ENCODE results near the gene SUSD6. TPM values are rescaled to one million over a fixed set of nuclear protein-coding genes. Genes with fewer than 3 reads are reported as not detected.
A peak's percentile ranks its signal among the peaks of the same experiment; 100 is the strongest.

Gene SUSD6
- total and polyA plus RNA-seq, 4 donors = 16.0 to 75.1 (median 61.0) TPM

DNA sequence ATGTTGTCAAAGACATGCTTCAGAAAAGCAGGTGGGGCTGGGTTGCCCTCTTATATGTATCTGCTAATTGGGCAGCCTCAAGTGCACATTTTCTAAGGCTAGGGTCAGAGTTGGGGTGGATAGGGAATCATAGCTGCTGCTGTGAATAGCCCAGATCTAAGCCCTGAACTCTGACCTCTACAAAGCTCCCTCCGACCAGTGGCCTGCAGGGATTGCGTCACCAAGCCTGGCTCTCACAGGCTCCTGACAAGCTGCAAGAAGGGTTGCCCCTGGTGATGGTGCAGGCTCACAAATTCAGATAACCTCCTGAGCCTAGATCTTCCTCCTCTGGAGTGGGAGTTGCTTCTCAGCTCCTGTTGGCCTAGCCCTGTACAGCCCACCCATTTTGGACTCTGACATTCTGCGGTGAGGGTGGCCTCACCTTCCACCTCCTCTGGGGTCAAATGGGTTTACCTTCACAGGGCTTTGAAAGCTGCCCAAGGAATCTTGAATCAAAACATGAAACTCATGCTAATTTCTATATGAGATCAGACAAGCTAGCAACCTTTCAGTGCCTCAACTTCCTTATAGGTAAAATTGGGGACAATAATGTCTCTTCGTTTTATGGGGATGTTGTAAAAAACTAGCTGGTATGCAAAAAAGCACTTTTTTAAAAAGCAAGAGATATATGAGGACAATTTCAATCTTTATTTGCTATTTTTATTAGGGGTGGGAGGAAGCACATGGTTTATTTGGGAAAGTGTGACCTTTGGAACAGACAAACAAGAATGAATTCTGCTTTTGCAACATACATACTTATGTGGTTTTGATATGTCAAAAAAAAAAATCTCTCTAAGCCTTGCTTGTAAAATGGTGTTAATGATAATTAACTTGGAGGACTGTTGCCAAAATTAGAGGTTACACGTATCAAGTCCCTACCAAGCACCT lies 4.9 kb upstream of the SUSD6 start:
- TF ChIP-seq, protein P1, sequence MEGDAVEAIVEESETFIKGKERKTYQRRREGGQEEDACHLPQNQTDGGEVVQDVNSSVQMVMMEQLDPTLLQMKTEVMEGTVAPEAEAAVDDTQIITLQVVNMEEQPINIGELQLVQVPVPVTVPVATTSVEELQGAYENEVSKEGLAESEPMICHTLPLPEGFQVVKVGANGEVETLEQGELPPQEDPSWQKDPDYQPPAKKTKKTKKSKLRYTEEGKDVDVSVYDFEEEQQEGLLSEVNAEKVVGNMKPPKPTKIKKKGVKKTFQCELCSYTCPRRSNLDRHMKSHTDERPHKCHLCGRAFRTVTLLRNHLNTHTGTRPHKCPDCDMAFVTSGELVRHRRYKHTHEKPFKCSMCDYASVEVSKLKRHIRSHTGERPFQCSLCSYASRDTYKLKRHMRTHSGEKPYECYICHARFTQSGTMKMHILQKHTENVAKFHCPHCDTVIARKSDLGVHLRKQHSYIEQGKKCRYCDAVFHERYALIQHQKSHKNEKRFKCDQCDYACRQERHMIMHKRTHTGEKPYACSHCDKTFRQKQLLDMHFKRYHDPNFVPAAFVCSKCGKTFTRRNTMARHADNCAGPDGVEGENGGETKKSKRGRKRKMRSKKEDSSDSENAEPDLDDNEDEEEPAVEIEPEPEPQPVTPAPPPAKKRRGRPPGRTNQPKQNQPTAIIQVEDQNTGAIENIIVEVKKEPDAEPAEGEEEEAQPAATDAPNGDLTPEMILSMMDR (IDR thresholded peaks at IDR 0.05; ENCODE audit: control extremely low read depth, extremely low read depth) = no peak
- DNase-seq = no peak
- Histone ChIP-seq H3K9me3 (ENCODE audit: control insufficient read depth in 4 of 4, insufficient read depth in 3 of 4, low read length in 3 of 4) (no peaks in the 10 kb centered on the region), H3K36me3 (ENCODE audit: control insufficient read depth in 4 of 4, insufficient read depth in 4 of 4, low read length in 4 of 4) (no peaks in the 10 kb centered on the region), H3K27me3 (ENCODE audit: control insufficient read depth in 3 of 3, insufficient read depth in 3 of 3, low read length in 2 of 3) (no peaks in the 10 kb centered on the region), H3K4me3 (no peak overlapping the region), H3K27ac (ENCODE audit: low read depth in 1 of 2, low read length in 1 of 2) (peak overlapping the region in 1 of 2 donors; percentile 21), H3K4me1 (ENCODE audit: control insufficient read depth in 5 of 5, insufficient read depth in 5 of 5, low read length in 5 of 5) (peaks cover 0 to 13% (median 4%) of the 10 kb centered on the region in 5 donors), H3K9ac (ENCODE audit: insufficient read depth in 1 of 2, low read length in 2 of 2) (peak overlapping the region in 1 of 2 donors; percentile 33)
- whole genome bisulfite sequencing, 2 donors = 69 to 74% methylated on average over 5 of the region's 5 CpGs
- no peak for ATAC-seq (ENCODE audit: insufficient read depth, low FRiP score)

- 68 to 74% methylated on average over 8 of the region's 8 CpGs for WGBS, 2 donors
These were observed 1.1 kb upstream of the SUSD6 start for GRCh38 chr14:69610020-69610873.

DNA sequence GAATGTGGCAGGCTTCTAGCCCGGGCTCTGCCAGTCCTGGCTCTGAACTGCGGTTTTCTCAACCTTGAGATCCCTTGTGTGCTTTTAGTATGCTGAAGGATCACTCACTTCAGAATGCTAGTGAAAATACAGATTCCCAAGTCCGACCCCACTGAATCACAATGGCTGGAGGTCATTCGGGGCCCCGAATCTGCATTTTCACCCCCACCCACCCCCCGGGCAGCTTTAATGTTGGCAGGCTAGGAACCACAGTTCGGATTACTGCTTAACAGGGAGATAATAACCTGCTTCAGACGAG lies 573 bp upstream of the SUSD6 start:
- DNase-seq = no peak
- 19 to 40% methylated on average over 8 of the region's 8 CpGs for WGBS, 2 donors
- no peaks in the 10 kb centered on the region for H3K36me3 ChIP-seq (ENCODE audit: control insufficient read depth in 4 of 4, insufficient read depth in 4 of 4, low read length in 4 of 4)
- no peaks in the 10 kb centered on the region for H3K27me3 ChIP-seq (ENCODE audit: control insufficient read depth in 3 of 3, insufficient read depth in 3 of 3, low read length in 2 of 3)
- no peak for ATAC-seq (ENCODE audit: insufficient read depth, low FRiP score)
- H3K9me3 ChIP-seq (ENCODE audit: control insufficient read depth in 4 of 4, insufficient read depth in 3 of 4, low read length in 3 of 4) = no peaks in the 10 kb centered on the region
- peak overlapping the region; percentile 31 to 78 for H3K9ac ChIP-seq (ENCODE audit: insufficient read depth in 1 of 2, low read length in 2 of 2)
- TF ChIP-seq, protein P1 (IDR thresholded peaks at IDR 0.05; ENCODE audit: control extremely low read depth, extremely low read depth) = no peak
- H3K4me1 ChIP-seq (ENCODE audit: control insufficient read depth in 5 of 5, insufficient read depth in 5 of 5, low read length in 5 of 5) = peaks cover 8 to 35% (median 21%) of the 10 kb centered on the region in 5 donors
- H3K27ac ChIP-seq (ENCODE audit: low read depth in 1 of 2, low read length in 1 of 2) = peak overlapping the region; percentile 75 to 81
- peak overlapping the region; percentile 13 for H3K4me3 ChIP-seq

More at GRCh38 chr14:69610020-69610873, 1.1 kb upstream of the SUSD6 start:
- peak overlapping the region; percentile 75 to 81 for H3K27ac ChIP-seq (ENCODE audit: low read depth in 1 of 2, low read length in 1 of 2)
- no peaks in the 10 kb centered on the region for H3K36me3 ChIP-seq (ENCODE audit: control insufficient read depth in 4 of 4, insufficient read depth in 4 of 4, low read length in 4 of 4)
- peak overlapping the region in 1 of 2 donors; percentile 78 for H3K9ac ChIP-seq (ENCODE audit: insufficient read depth in 1 of 2, low read length in 2 of 2)
- TF ChIP-seq, protein P1 (IDR thresholded peaks at IDR 0.05; ENCODE audit: control extremely low read depth, extremely low read depth) = no peak
- peaks cover 8 to 29% (median 21%) of the 10 kb centered on the region in 5 donors for H3K4me1 ChIP-seq (ENCODE audit: control insufficient read depth in 5 of 5, insufficient read depth in 5 of 5, low read length in 5 of 5)
- H3K27me3 ChIP-seq (ENCODE audit: control insufficient read depth in 3 of 3, insufficient read depth in 3 of 3, low read length in 2 of 3) = no peaks in the 10 kb centered on the region
- H3K4me3 ChIP-seq = no peak overlapping the region
- no peaks in the 10 kb centered on the region for H3K9me3 ChIP-seq (ENCODE audit: control insufficient read depth in 4 of 4, insufficient read depth in 3 of 4, low read length in 3 of 4)
- no peak for ATAC-seq (ENCODE audit: insufficient read depth, low FRiP score)
- peak in 1 of 3 donors; percentile 27 for DNase-seq
